ENCODE data around the gene CUL4A. TPM values are rescaled to one million over a fixed set of nuclear protein-coding genes. Genes with fewer than 3 reads are reported as not detected.

CUL4A gene
- total and polyA plus RNA-seq, 9 of the 15 experiments (the other 6 are each of a cell fraction or from before 2014, with no cell fraction given) = 21.1 to 92.0 (median 63.2) TPM

DNA sequence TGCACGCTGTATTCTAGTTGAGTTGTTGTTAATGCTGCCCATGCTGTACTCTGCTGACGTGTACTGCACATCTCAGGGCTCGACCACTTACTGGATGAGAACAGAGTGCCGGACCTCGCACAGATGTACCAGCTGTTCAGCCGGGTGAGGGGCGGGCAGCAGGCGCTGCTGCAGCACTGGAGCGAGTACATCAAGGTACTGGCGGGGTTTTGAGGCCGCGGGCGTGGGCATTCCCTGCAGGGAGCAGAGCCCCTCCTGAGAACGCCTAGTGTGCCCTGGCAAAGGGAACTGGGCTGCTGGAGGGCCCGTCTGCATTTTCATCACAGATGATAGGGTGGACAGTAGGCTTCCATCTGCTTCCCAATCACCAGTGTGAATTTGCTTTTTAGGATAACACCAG, 29.9 kb downstream of the CUL4A start:
- H3K27me3 ChIP-seq (ENCODE audit: control insufficient read depth in 2 of 2, insufficient read depth in 2 of 2, low read length in 2 of 2) = no peaks in the 10 kb centered on the region
- peaks cover 77% of the 10 kb centered on the region; the same call in 2 of the 3 replicates for H3K36me3 ChIP-seq (ENCODE audit: control insufficient read depth, insufficient read depth, low read length)
- WGBS (ENCODE audit: insufficient coverage, low coverage, missing lambda C conversion rate) = 98% methylated on average over 9 of the region's 15 CpGs
- no peak overlapping the region for H2AFZ ChIP-seq (ENCODE audit: low read depth, low read length)
- CTCF ChIA-PET (ENCODE audit: low intra/inter-chr PET ratio) = no interaction called here
- H3K9me3 ChIP-seq (replicated peaks; ENCODE audit: control insufficient read depth, insufficient read depth, low read depth, low read length) = no peaks in the 10 kb centered on the region
- intact Hi-C loops (cut with micrococcal nuclease) (no loop called here), in situ Hi-C loops (cut with MboI) (no loop called here)
- FAIRE-seq = no peak
- no peaks in the 10 kb centered on the region for H4K20me1 ChIP-seq (replicated peaks; ENCODE audit: control insufficient read depth, insufficient read depth, low read length)
- H3K4me1 ChIP-seq (replicated peaks in 1 of 2; ENCODE audit: control insufficient read depth in 2 of 2, insufficient read depth in 2 of 2, low read length in 2 of 2) = no peaks in the 10 kb centered on the region
- no peak for TF ChIP-seq PHB2 (IDR thresholded peaks at IDR 0.05; ENCODE audit: low read depth)
- no peak for TF ChIP-seq THRAP3 (IDR thresholded peaks at IDR 0.05; ENCODE audit: borderline replicate concordance)
- no peak for TF ChIP-seq CAMTA2 (CRISPR knock-in tag; conservative IDR thresholded peaks at IDR 0.05)
- TF ChIP-seq FOXK1 (CRISPR knock-in tag; IDR thresholded peaks at IDR 0.05; ENCODE audit: borderline replicate concordance) = no peak
- TF ChIP-seq RBM39 (optimal IDR thresholded peaks at IDR 0.05; ENCODE audit: low read depth, low read length) = no peak
- TF ChIP-seq IRF2 (CRISPR knock-in tag; IDR thresholded peaks at IDR 0.05) = no peak
- no peak for TF ChIP-seq LCOR (CRISPR knock-in tag; IDR thresholded peaks at IDR 0.05)
- no peak for TF ChIP-seq TGIF2 (CRISPR knock-in tag; IDR thresholded peaks at IDR 0.05)
- no peak for TF ChIP-seq CEBPG (CRISPR knock-in tag; IDR thresholded peaks at IDR 0.05)
- no peak for TF ChIP-seq CEBPG (tag; conservative IDR thresholded peaks at IDR 0.05 in 1 of 2, IDR thresholded peaks at IDR 0.05 in 1 of 2)
- no peak for TF ChIP-seq TCF7L2 (IDR thresholded peaks at IDR 0.05; ENCODE audit: low read depth, low read length)
- POLR2A ChIA-PET = no interaction called here
- H3K9me1 ChIP-seq (ENCODE audit: control insufficient read depth, insufficient read depth, low read length) = no peaks in the 10 kb centered on the region
- no peak overlapping the region for H3K4me3 ChIP-seq
- ATAC-seq = no peak
- H3K27ac ChIP-seq (ENCODE audit: extremely low read depth, low read depth, low read length) = no peak overlapping the region
- H3K79me2 ChIP-seq (ENCODE audit: control insufficient read depth, insufficient read depth, low read length) = no peaks in the 10 kb centered on the region
- no peak for DNase-seq (ENCODE audit: extremely low read depth in 1 of 4, low spot score in 3 of 4)
- 0 out of 4 replicates have a peak overlapping the region, but pooled peaks of 1 of the 2 experiments have one; percentile 9 for H3K9ac ChIP-seq (ENCODE audit: insufficient read depth in 1 of 2, low read depth in 2 of 2, low read length in 2 of 2)
- no TSS peak for BruUV-seq (replicated peaks)
- no peak overlapping the region for H3K4me2 ChIP-seq (ENCODE audit: insufficient read depth, low read length)

Data from K562 (cell line).